ENCODE measurements around the gene SLC25A42.

Gene SLC25A42

DNA sequence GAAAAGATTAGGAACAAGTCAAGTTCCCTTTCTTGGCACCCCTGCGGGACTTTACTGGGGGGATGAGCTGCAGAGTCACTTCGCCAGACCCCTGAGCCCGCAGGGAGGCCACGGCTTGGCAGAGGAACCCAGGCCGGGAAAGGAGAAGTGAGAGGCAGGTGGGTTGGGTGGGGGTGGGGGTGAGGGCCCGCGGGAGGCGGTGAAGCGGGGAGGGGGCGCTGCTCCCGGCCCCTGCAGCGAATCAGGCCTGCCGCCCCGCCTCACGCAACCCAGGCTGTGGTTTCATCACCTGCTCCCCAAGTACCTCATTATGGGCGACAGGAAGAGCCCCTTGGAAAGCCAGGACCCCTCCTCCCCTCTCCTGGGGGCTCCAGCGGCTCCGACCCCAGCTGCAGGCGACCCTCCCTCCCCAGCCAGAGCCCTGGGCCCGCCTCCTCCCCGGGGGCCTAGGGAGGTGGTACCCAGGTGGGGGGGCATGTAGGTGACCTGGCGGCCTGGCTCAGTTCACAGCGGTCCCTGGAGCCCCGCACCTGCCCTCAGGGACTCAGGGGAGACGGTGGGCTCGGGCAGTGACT lies 96.8 kb downstream of the SLC25A42 start:
- peak overlapping the region; percentile 32; the same call in 1 of the 2 replicates for H3K9ac ChIP-seq (ENCODE audit: low read depth, low read length)
- no peaks in the 10 kb centered on the region for H3K9me3 ChIP-seq (ENCODE audit: insufficient read depth, low read depth, low read length)
- H3K27me3 ChIP-seq (ENCODE audit: insufficient read depth, low read length) = no peaks in the 10 kb centered on the region; the same call in 1 of the 2 replicates
- H3K4me3 ChIP-seq (ENCODE audit: low read length) = no peak overlapping the region
- H3K4me1 ChIP-seq (ENCODE audit: insufficient read depth, low read length) = peaks cover 3% of the 10 kb centered on the region; the same call in 1 of the 2 replicates
- H3K36me3 ChIP-seq (ENCODE audit: insufficient read depth, low read depth, low read length) = no peaks in the 10 kb centered on the region
- no peak overlapping the region for H3K27ac ChIP-seq (ENCODE audit: low read length)

- no peak overlapping the region for H3K9ac ChIP-seq (ENCODE audit: low read depth, low read length)
- no peak overlapping the region for H3K27ac ChIP-seq (ENCODE audit: low read length)
- H3K27me3 ChIP-seq (ENCODE audit: insufficient read depth, low read length) = peaks cover 1% of the 10 kb centered on the region; the same call in 1 of the 2 replicates
- peaks cover 3% of the 10 kb centered on the region; the same call in 1 of the 2 replicates for H3K4me1 ChIP-seq (ENCODE audit: insufficient read depth, low read length)
- no peaks in the 10 kb centered on the region for H3K36me3 ChIP-seq (ENCODE audit: insufficient read depth, low read depth, low read length)
- no peak overlapping the region for H3K4me3 ChIP-seq (ENCODE audit: low read length)
- H3K9me3 ChIP-seq (ENCODE audit: insufficient read depth, low read depth, low read length) = no peaks in the 10 kb centered on the region
Measured at GRCh38 chr19:19162495-19162894, 98.7 kb downstream of the SLC25A42 start.

All from iPS-20b (cell line).